Panc1 (cell line): Measurements from ENCODE around the gene MAGI2. TPM values are rescaled to one million over a fixed set of nuclear protein-coding genes. Genes with fewer than 3 reads are reported as not detected.

Source experiments
- ATAC-seq: fragments of 200-7000 bp; cut with Tn5 transposase; 2 replicates; pipeline ENCODE4 v1.9.1; 2020; ENCODE audit warnings: mild to moderate bottlenecking, moderate library complexity
- BruUV-seq: library from RNA; stranded (reverse); fragments of 400-500 nt; replicated peaks from 2 replicates; lab custom pipeline; 2021; lab: Mats Ljungman, UMichigan
- CTCF ChIA-PET: fragments of 300-600 bp; sonication (Branson Sonifier 250); formaldehyde crosslinking; loops from one replicate; lab custom pipeline; 2022; ENCODE audit warnings: antibody characterized with exemption; lab: Charles Lee
- POLR2A ChIA-PET: fragments of 300-600 bp; sonication (Branson Sonifier 250); formaldehyde crosslinking; loops from one replicate; lab custom pipeline; 2022; ENCODE audit warnings: antibody characterized with exemption; lab: Charles Lee
- DNase-seq: peaks from one replicate; pipeline ENCODE4 v3.0.0-alpha.2; 2010; ENCODE audit warnings: low read depth, low spot score
- H3K27ac ChIP-seq: 2 replicates; pipeline ENCODE4 v1.5.1; 2011; ENCODE audit warnings: mild to moderate bottlenecking, low read length, inconsistent platforms
- H3K27me3 ChIP-seq: fragments of 200-500 bp; sonication (Bioruptor generic); 2 replicates; pipeline ENCODE4 v1.6.0; 2014; ENCODE audit warnings: low read length, inconsistent platforms; ENCODE audit not compliant: control insufficient read depth, insufficient read depth
- H3K36me3 ChIP-seq: fragments of 200-500 bp; sonication (Bioruptor generic); 2 replicates; pipeline ENCODE4 v1.5.1; 2014; ENCODE audit warnings: inconsistent platforms, mild to moderate bottlenecking, low read length, moderate library complexity; ENCODE audit not compliant: control insufficient read depth, insufficient read depth
- H3K4me1 ChIP-seq: 2 replicates; pipeline ENCODE4 v1.5.1; 2011; ENCODE audit warnings: inconsistent platforms, mild to moderate bottlenecking, low read length, moderate library complexity; ENCODE audit not compliant: control insufficient read depth, insufficient read depth
- H3K4me3 ChIP-seq, 2 experiments: 2 replicates each; pipeline ENCODE4 v1.5.1; 2011 to 2012; ENCODE audit warnings: low read depth in 2 of 2, low read length in 2 of 2, mild to moderate bottlenecking in 2 of 2, inconsistent platforms in 1 of 2, moderate library complexity in 1 of 2
- H3K9me3 ChIP-seq: fragments of 200-500 bp; sonication (Bioruptor generic); 2 replicates; pipeline ENCODE4 v1.5.1; 2014; ENCODE audit warnings: low read depth, mild to moderate bottlenecking, inconsistent platforms, low read length, moderate library complexity; ENCODE audit not compliant: control insufficient read depth, insufficient read depth
- CTCF ChIP-seq: fragments of 450-650 bp; IDR thresholded peaks from 2 replicates; pipeline ENCODE4 v1.5.1; 2017; ENCODE audit warnings: mild to moderate bottlenecking
- POLR2AphosphoS5 ChIP-seq: IDR thresholded peaks from 2 replicates; pipeline ENCODE4 v1.6.1; 2012; ENCODE audit warnings: mild to moderate bottlenecking, low read depth, low read length, moderate library complexity
- SIN3A ChIP-seq: IDR thresholded peaks from 2 replicates; pipeline ENCODE4 v1.6.1; 2012; ENCODE audit warnings: low read depth, mild to moderate bottlenecking, low read length, moderate library complexity, borderline replicate concordance; ENCODE audit not compliant: insufficient read depth
- TCF7L2 ChIP-seq: IDR thresholded peaks from 2 replicates; pipeline ENCODE4 v1.6.1; 2011; ENCODE audit warnings: mild to moderate bottlenecking, low read depth, low read length, inconsistent platforms
- in situ Hi-C: cut with HindIII; loops from 2 replicates; pipeline ENCODE4 v1.10.0; 2016; ENCODE audit warnings: low sequenced_read_pairs, low pct_unique_long_range_greater_than_20kb
- intact Hi-C: fragments of 100-400 bp; cut with micrococcal nuclease; formaldehyde crosslinking; loops from one replicate; pipeline ENCODE4 v1.10.0; 2022; ENCODE audit not compliant: unreplicated experiment
- total RNA-seq: library from RNA; stranded (reverse); gene quantifications from one replicate; pipeline ENCODE4 v1.2.1, GENCODE V29; 2021; ENCODE audit not compliant: unreplicated experiment
- TF ChIP-seq, protein P1 (sequence below), 2 experiments: IDR thresholded peaks; 2 replicates each; pipeline ENCODE4 v1.6.1; 2011 to 2012; ENCODE audit warnings: low read depth in 2 of 2, control low read depth in 1 of 2, low read length in 1 of 2, mild to moderate bottlenecking in 1 of 2, moderate library complexity in 1 of 2; ENCODE audit not compliant: insufficient read depth in 1 of 2

The MAGI2 gene
- total RNA-seq, 1 experiment from 2014 or later = 5.4 TPM

DNA sequence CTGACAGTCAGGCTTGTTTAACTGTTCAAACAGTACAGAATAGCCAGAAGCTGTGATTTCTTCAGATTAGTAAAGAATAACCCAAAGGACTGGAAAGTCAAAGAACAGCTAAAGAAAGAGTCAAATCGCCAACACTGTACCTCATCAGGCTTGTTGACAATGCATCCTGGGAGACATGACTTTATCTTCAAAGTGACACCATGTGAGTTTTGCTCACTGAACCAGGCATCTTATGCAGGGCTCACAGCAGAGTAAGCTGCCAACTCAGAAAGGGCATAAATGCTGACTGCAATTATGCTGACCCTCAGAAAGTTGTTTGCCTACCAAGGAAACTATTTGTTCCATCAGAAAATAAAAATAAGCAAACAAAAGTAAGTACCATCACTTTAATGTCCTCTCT, 96.4 kb downstream of the MAGI2 start:
- TF ChIP-seq SIN3A (no peak), CTCF (no peak), POLR2AphosphoS5 (no peak), TCF7L2 (no peak)
- no TSS peak for BruUV-seq
- peaks cover 19% of the 10 kb centered on the region for H3K4me1 ChIP-seq
- ChIA-PET POLR2A (no interaction called here), CTCF (no interaction called here)
- intact Hi-C loops = no loop called here
- in situ Hi-C loops = no loop called here
- no peak overlapping the region for H3K4me3 ChIP-seq
- peaks cover 5% of the 10 kb centered on the region; the same call in 1 of the 2 replicates for H3K9me3 ChIP-seq
- H3K27ac ChIP-seq = peak overlapping the region; percentile 55; the same call in 1 of the 2 replicates
- no peaks in the 10 kb centered on the region for H3K27me3 ChIP-seq
- DNase-seq (no peak), ATAC-seq (no peak)
- no peaks in the 10 kb centered on the region for H3K36me3 ChIP-seq

- no peak overlapping the region for H3K4me3 ChIP-seq
- H3K27ac ChIP-seq = peak overlapping the region; percentile 54
- in situ Hi-C loops = no loop called here
- TF ChIP-seq SIN3A = no peak
- no peak for TF ChIP-seq CTCF
- no peak for TF ChIP-seq TCF7L2
- TF ChIP-seq, protein P1, sequence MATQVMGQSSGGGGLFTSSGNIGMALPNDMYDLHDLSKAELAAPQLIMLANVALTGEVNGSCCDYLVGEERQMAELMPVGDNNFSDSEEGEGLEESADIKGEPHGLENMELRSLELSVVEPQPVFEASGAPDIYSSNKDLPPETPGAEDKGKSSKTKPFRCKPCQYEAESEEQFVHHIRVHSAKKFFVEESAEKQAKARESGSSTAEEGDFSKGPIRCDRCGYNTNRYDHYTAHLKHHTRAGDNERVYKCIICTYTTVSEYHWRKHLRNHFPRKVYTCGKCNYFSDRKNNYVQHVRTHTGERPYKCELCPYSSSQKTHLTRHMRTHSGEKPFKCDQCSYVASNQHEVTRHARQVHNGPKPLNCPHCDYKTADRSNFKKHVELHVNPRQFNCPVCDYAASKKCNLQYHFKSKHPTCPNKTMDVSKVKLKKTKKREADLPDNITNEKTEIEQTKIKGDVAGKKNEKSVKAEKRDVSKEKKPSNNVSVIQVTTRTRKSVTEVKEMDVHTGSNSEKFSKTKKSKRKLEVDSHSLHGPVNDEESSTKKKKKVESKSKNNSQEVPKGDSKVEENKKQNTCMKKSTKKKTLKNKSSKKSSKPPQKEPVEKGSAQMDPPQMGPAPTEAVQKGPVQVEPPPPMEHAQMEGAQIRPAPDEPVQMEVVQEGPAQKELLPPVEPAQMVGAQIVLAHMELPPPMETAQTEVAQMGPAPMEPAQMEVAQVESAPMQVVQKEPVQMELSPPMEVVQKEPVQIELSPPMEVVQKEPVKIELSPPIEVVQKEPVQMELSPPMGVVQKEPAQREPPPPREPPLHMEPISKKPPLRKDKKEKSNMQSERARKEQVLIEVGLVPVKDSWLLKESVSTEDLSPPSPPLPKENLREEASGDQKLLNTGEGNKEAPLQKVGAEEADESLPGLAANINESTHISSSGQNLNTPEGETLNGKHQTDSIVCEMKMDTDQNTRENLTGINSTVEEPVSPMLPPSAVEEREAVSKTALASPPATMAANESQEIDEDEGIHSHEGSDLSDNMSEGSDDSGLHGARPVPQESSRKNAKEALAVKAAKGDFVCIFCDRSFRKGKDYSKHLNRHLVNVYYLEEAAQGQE (IDR thresholded peaks at IDR 0.05; ENCODE audit: insufficient read depth in 1 of 2, low read depth in 2 of 2, low read length in 1 of 2) = no peak
- no peak for TF ChIP-seq POLR2AphosphoS5
- H3K27me3 ChIP-seq = no peaks in the 10 kb centered on the region
- H3K9me3 ChIP-seq = no peaks in the 10 kb centered on the region
- POLR2A ChIA-PET = no interaction called here
- no TSS peak for BruUV-seq
- CTCF ChIA-PET = no interaction called here
- no peak for ATAC-seq
- intact Hi-C loops = no loop called here
- H3K36me3 ChIP-seq = no peaks in the 10 kb centered on the region
- DNase-seq = no peak
- H3K4me1 ChIP-seq = peaks cover 21% of the 10 kb centered on the region
Measured at GRCh38 chr7:79353720-79354468, 99.6 kb downstream of the MAGI2 start.
